NT2/D1 (cell line): Measurements from ENCODE around the gene KIF22.
"Not testable (repeated sequence)": the region's sequence is repeated elsewhere in the genome, so short reads cannot be mapped to it uniquely, and the experiment has no call there.

Source experiments
- YY1 ChIP-seq: IDR thresholded peaks from 2 replicates; pipeline ENCODE4 v1.6.1; 2011; ENCODE audit not compliant: insufficient read length, insufficient read depth
- ZNF274 ChIP-seq: IDR thresholded peaks from 2 replicates; pipeline ENCODE4 v1.6.1; 2011; ENCODE audit warnings: mild to moderate bottlenecking, low read depth, low read length

- not testable (repeated sequence) for TF ChIP-seq ZNF274, YY1
These were observed 18.2 kb upstream of the KIF22 start for GRCh38 chr16:29772330-29772729.
